K562 (cell line): Measurements from ENCODE around the gene GPR162. TPM values are rescaled to one million over a fixed set of nuclear protein-coding genes. Genes with fewer than 3 reads are reported as not detected.

Experiments used
- ARID4B ChIP-seq: sonication (generic); formaldehyde crosslinking; IDR thresholded peaks from 2 replicates; pipeline ENCODE4 v1.8.0; 2022; ENCODE audit warnings: mild to moderate bottlenecking, missing genetic modification reagents
- CAMTA2 ChIP-seq: fragments of 250-450 bp; sonication (Bioruptor Pico); conservative IDR thresholded peaks from 2 replicates; pipeline ENCODE4 v1.5.1; 2022
- CHD4 ChIP-seq: fragments of 200-600 bp; sonication (generic); IDR thresholded peaks from 3 replicates; pipeline ENCODE4 v1.6.1; 2012; ENCODE audit warnings: low read depth, mild to moderate bottlenecking, mixed read lengths, low read length, inconsistent platforms; ENCODE audit not compliant: insufficient read depth, insufficient replicate concordance, poor library complexity, severe bottlenecking
- ETS1 ChIP-seq: conservative IDR thresholded peaks from 2 replicates; pipeline ENCODE4 v1.6.1; 2011; ENCODE audit warnings: low read depth, mild to moderate bottlenecking, low read length; ENCODE audit not compliant: control insufficient read depth
- FOXA1 ChIP-seq: fragments of 450-650 bp; IDR thresholded peaks from 2 replicates; pipeline ENCODE4 v1.6.1; 2016; ENCODE audit warnings: mild to moderate bottlenecking, borderline replicate concordance
- HNRNPLL ChIP-seq: fragments of 200-400 bp; formaldehyde crosslinking; IDR thresholded peaks from 2 replicates; pipeline ENCODE4 v1.6.1; 2017; ENCODE audit warnings: low read length, low read depth, mild to moderate bottlenecking; ENCODE audit not compliant: poor library complexity, severe bottlenecking
- JUND ChIP-seq, 2 experiments: IDR thresholded peaks; 2 replicates in 1 of 2; 3 replicates in 1 of 2; pipeline ENCODE4 v1.6.1; 2011; ENCODE audit warnings: borderline replicate concordance in 2 of 2, low read depth in 2 of 2, low read length in 2 of 2, improper control_type of control experiment in 1 of 2, missing biosample characterization in 1 of 2, missing genetic modification characterization in 1 of 2, missing genetic modification reagents in 1 of 2
- PHF20 ChIP-seq: fragments of 450-650 bp; IDR thresholded peaks from 2 replicates; pipeline ENCODE4 v1.6.1; 2018; ENCODE audit not compliant: partially characterized antibody
- SAFB2 ChIP-seq: fragments of 200-400 bp; formaldehyde crosslinking; IDR thresholded peaks from 2 replicates; pipeline ENCODE4 v1.6.1; 2018; ENCODE audit warnings: borderline replicate concordance, low read length, low read depth, moderate library complexity; ENCODE audit not compliant: severe bottlenecking
- SIN3B ChIP-seq: fragments of 450-650 bp; IDR thresholded peaks from 2 replicates; pipeline ENCODE4 v1.6.1; 2017; ENCODE audit warnings: low read depth, mild to moderate bottlenecking, moderate library complexity
- YY1 ChIP-seq, 3 experiments: IDR thresholded peaks; 2 replicates each; pipeline ENCODE4 v1.6.1; 2011; ENCODE audit warnings: low read length in 2 of 3, mild to moderate bottlenecking in 2 of 3, moderate library complexity in 2 of 3, borderline replicate concordance in 1 of 3, control low read depth in 1 of 3, low read depth in 1 of 3; ENCODE audit not compliant: insufficient read depth in 3 of 3, insufficient replicate concordance in 2 of 3, control insufficient read depth in 1 of 3, insufficient read length in 1 of 3; ENCODE audit errors: extremely low read depth in 1 of 3
- ZFP36 ChIP-seq: fragments of 150-350 bp; IDR thresholded peaks from 2 replicates; pipeline ENCODE4 v1.6.1; 2018; ENCODE audit warnings: low read length, low read depth; ENCODE audit not compliant: partially characterized antibody
- ZKSCAN8 ChIP-seq: fragments of 200-800 bp; sonication (Bioruptor generic); IDR thresholded peaks from 2 replicates; pipeline ENCODE4 v1.6.1; 2016; ENCODE audit warnings: missing genetic modification characterization, missing compliant biosample characterization
- ZNF23 ChIP-seq: fragments of 250-450 bp; sonication (Bioruptor Pico); IDR thresholded peaks from 2 replicates; pipeline ENCODE4 v1.4.0; 2020; ENCODE audit warnings: mild to moderate bottlenecking
- ZNF274 ChIP-seq: IDR thresholded peaks from 2 replicates; pipeline ENCODE4 v1.6.1; 2011; ENCODE audit warnings: low read depth, mild to moderate bottlenecking, low read length, moderate library complexity, borderline replicate concordance
- ZNF551 ChIP-seq: fragments of 250-450 bp; sonication (Bioruptor Pico); IDR thresholded peaks from 2 replicates; pipeline ENCODE4 v1.5.0; 2021; ENCODE audit warnings: mild to moderate bottlenecking, moderate library complexity
- ZNF695 ChIP-seq: fragments of 450-650 bp; formaldehyde crosslinking; IDR thresholded peaks from 2 replicates; pipeline ENCODE4 v1.4.0; 2020; ENCODE audit warnings: mild to moderate bottlenecking, moderate library complexity
- polyA plus RNA-seq, 8 experiments: library from polyadenylated mRNA; depleted of rRNA in 4 of 8; stranded (reverse) in 5 of 8; unstranded in 3 of 8; fragments of >200 nt; fragmentation: Nextera tagmentation in 2 of 8; fragmentation: Illumina TruSeq in 1 of 8; extraction: Ambion mirVana in 2 of 8; extraction: Trizol in 1 of 8; gene quantifications; 2 replicates each; pipeline versions ENCODE4 v1.2.1 to v1.2.3, GENCODE V29; 2011 to 2014; ENCODE audit warnings: inconsistent platforms in 1 of 8, missing spikeins in 1 of 8
- total RNA-seq, 7 experiments: library from RNA; depleted of rRNA in 6 of 7; stranded (reverse); fragments of >200 nt in 6 of 7; fragmentation: Illumina TruSeq in 2 of 7; extraction: Trizol in 2 of 7; gene quantifications; 2 replicates each; pipeline versions ENCODE4 v1.2.1 to v1.2.3, GENCODE V29; 2011 to 2021; ENCODE audit warnings: low replicate concordance in 1 of 7
- TF ChIP-seq, protein P1 (sequence below): sonication (generic); formaldehyde crosslinking; IDR thresholded peaks from 2 replicates; pipeline ENCODE4 v1.8.0; 2022; ENCODE audit warnings: mild to moderate bottlenecking, missing genetic modification reagents

Gene GPR162
- total and polyA plus RNA-seq, 9 of the 15 experiments (the other 6 are each of a cell fraction or from before 2014, with no cell fraction given) = 0.65 to 1.8 (median 1.1) TPM; not detected in 2

DNA sequence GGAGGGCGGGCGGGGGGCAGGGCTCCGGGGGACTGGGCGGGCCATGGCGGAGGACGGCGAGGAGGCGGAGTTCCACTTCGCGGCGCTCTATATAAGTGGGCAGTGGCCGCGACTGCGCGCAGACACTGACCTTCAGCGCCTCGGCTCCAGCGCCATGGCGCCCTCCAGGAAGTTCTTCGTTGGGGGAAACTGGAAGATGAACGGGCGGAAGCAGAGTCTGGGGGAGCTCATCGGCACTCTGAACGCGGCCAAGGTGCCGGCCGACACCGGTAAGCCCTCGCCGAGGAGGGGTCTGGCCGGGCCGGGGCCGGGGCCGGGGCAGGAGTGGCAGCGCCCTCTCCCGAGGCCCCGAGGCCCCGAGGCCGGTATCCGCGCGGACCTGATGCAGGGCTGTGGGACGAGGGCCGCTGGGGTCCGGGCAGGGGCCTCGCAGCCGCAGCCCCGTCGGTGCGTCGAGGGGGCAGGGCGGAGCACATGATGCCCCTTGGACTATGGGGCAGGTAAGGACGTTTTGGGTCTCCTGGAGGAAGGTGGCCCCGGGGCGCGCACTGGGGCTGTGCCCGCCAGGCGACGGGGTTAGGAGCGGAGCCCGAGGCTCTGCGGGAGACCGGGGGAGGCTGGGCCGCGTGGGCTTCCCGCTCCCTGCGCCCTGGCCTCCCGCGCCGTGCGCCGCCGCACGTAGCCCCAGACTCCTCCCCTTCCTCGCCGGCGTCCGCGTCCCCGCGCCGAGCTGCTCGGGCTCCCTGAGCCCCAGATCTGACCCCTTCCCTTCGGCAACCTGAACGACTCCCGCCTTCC lies 46.0 kb downstream of the GPR162 start, which contains the start of gene TPI1 (continued):
- peak; percentile 72 for TF ChIP-seq ARID4B
- no peak for TF ChIP-seq PHF20
- 0 out of 2 replicates have a peak, but pooled peaks have one; percentile 31 for TF ChIP-seq ETS1
- no peak for TF ChIP-seq FOXA1
- TF ChIP-seq, protein P1, sequence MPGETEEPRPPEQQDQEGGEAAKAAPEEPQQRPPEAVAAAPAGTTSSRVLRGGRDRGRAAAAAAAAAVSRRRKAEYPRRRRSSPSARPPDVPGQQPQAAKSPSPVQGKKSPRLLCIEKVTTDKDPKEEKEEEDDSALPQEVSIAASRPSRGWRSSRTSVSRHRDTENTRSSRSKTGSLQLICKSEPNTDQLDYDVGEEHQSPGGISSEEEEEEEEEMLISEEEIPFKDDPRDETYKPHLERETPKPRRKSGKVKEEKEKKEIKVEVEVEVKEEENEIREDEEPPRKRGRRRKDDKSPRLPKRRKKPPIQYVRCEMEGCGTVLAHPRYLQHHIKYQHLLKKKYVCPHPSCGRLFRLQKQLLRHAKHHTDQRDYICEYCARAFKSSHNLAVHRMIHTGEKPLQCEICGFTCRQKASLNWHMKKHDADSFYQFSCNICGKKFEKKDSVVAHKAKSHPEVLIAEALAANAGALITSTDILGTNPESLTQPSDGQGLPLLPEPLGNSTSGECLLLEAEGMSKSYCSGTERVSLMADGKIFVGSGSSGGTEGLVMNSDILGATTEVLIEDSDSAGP (CRISPR knock-in tag) = no peak
- TF ChIP-seq ZKSCAN8 (CRISPR knock-in tag) = no peak
- peak; percentile 43; the same call in 1 of the 2 replicates for TF ChIP-seq ZNF274
- TF ChIP-seq SIN3B = no peak
- TF ChIP-seq ZNF551 (CRISPR knock-in tag) = no peak
- TF ChIP-seq ZNF23 = no peak
- TF ChIP-seq ZNF695 = no peak
- peak; percentile 13 to 91 (median 78) for TF ChIP-seq YY1 (IDR thresholded peaks at IDR 0.05; ENCODE audit: borderline replicate concordance in 1 of 3, control insufficient read depth in 1 of 3, extremely low read depth in 1 of 3, insufficient read depth in 3 of 3, insufficient read length in 1 of 3, insufficient replicate concordance in 2 of 3, low read depth in 1 of 3, low read length in 2 of 3)
- no peak for TF ChIP-seq JUND (IDR thresholded peaks at IDR 0.05; ENCODE audit: borderline replicate concordance, low read depth, low read length)
- no peak for TF ChIP-seq JUND (tag; IDR thresholded peaks at IDR 0.05; ENCODE audit: borderline replicate concordance, low read depth, low read length)
- no peak for TF ChIP-seq SAFB2
- TF ChIP-seq ZFP36 = no peak
- peak; percentile 49 for TF ChIP-seq HNRNPLL
- no peak for TF ChIP-seq CAMTA2 (CRISPR knock-in tag)
- TF ChIP-seq CHD4 = no peak
